Endometrium (tissue), 2 donors: ENCODE results near the gene ANO4.

Experiments
- FAIRE-seq: peaks from 2 replicates; lab custom pipeline; 2012; peaks lifted over from hg19 to GRCh38; lab: Jason Lieb, UNC
- donor health status: control.
- donor health status: control.

Gene ANO4

GRCh38 chr12:100993916-100994450, 199.4 kb downstream of the ANO4 start:
- FAIRE-seq = no peak

- FAIRE-seq = no peak
Measured at GRCh38 chr12:100995201-100995600, 200.6 kb downstream of the ANO4 start.

- no peak for FAIRE-seq
Measured at GRCh38 chr12:100995771-100996170, 201.2 kb downstream of the ANO4 start.

- FAIRE-seq = no peak
Measured at GRCh38 chr12:101001669-101002068, 207.1 kb downstream of the ANO4 start.

- no peak for FAIRE-seq
Measured at GRCh38 chr12:101002696-101003419, 208.3 kb downstream of the ANO4 start.

GRCh38 chr12:101004898-101005297, 210.3 kb downstream of the ANO4 start:
- no peak for FAIRE-seq

GRCh38 chr12:101009274-101009673, 214.7 kb downstream of the ANO4 start:
- FAIRE-seq = no peak

- FAIRE-seq = no peak
Measured at GRCh38 chr12:101010896-101011295, 216.3 kb downstream of the ANO4 start.

GRCh38 chr12:101013993-101014392, 219.4 kb downstream of the ANO4 start:
- no peak for FAIRE-seq

- FAIRE-seq = no peak
Measured at GRCh38 chr12:101015044-101015443, 220.5 kb downstream of the ANO4 start.

- FAIRE-seq = no peak
Measured at GRCh38 chr12:101018540-101018939, 224.0 kb downstream of the ANO4 start.

- FAIRE-seq = no peak
Measured at GRCh38 chr12:101019201-101019600, 224.6 kb downstream of the ANO4 start.

GRCh38 chr12:101019667-101020066, 225.1 kb downstream of the ANO4 start:
- no peak for FAIRE-seq

GRCh38 chr12:101021442-101021841, 226.9 kb downstream of the ANO4 start:
- no peak for FAIRE-seq

GRCh38 chr12:101021911-101022388, 227.4 kb downstream of the ANO4 start:
- FAIRE-seq = no peak

GRCh38 chr12:101027200-101027599, 232.6 kb downstream of the ANO4 start:
- no peak for FAIRE-seq

- FAIRE-seq = no peak
Measured at GRCh38 chr12:101027816-101028215, 233.2 kb downstream of the ANO4 start.

- no peak for FAIRE-seq
Measured at GRCh38 chr12:101038289-101038871, 243.8 kb downstream of the ANO4 start.

GRCh38 chr12:101039848-101040531, 245.4 kb downstream of the ANO4 start:
- FAIRE-seq = no peak

- FAIRE-seq = no peak
Measured at GRCh38 chr12:101040936-101041335, 246.4 kb downstream of the ANO4 start.

- FAIRE-seq = no peak
Measured at GRCh38 chr12:101042211-101042610, 247.6 kb downstream of the ANO4 start.

- no peak for FAIRE-seq
Measured at GRCh38 chr12:101044512-101045059, 250.0 kb downstream of the ANO4 start.
